NCI-H774 (cell line): ENCODE results near the gene HECTD4.
"Not testable (repeated sequence)": the region's sequence is repeated elsewhere in the genome, so short reads cannot be mapped to it uniquely, and the experiment has no call there.

Source experiments
- DNase-seq: peaks from one replicate; lab custom pipeline; 2025; lab: John Stamatoyannopoulos, UW

The HECTD4 gene

GRCh38 chr12:112354399-112354798 is 27.8 kb downstream of the HECTD4 start:
- DNase-seq = no peak

GRCh38 chr12:112353393-112353792 is 28.8 kb downstream of the HECTD4 start:
- no peak for DNase-seq

- no peak for DNase-seq
These were observed 29.3 kb downstream of the HECTD4 start for GRCh38 chr12:112352921-112353320.

GRCh38 chr12:112350593-112351592 is 31.3 kb downstream of the HECTD4 start:
- DNase-seq = no peak

- DNase-seq = no peak
These were observed 32.8 kb downstream of the HECTD4 start for GRCh38 chr12:112349431-112349830.

GRCh38 chr12:112348926-112349325 is 33.3 kb downstream of the HECTD4 start:
- not testable (repeated sequence) for DNase-seq

GRCh38 chr12:112347581-112347982 is 34.6 kb downstream of the HECTD4 start:
- DNase-seq = no peak

- DNase-seq = no peak
These were observed 36.0 kb downstream of the HECTD4 start for GRCh38 chr12:112346194-112346593.

- DNase-seq = no peak
These were observed 38.0 kb downstream of the HECTD4 start for GRCh38 chr12:112344220-112344619.

GRCh38 chr12:112342587-112342986 is 39.6 kb downstream of the HECTD4 start:
- no peak for DNase-seq

GRCh38 chr12:112341046-112341825 is 41.0 kb downstream of the HECTD4 start:
- DNase-seq = peak; percentile 49

- no peak for DNase-seq
These were observed 42.0 kb downstream of the HECTD4 start for GRCh38 chr12:112340230-112340629.

GRCh38 chr12:112334999-112335398 is 47.2 kb downstream of the HECTD4 start:
- not testable (repeated sequence) for DNase-seq

GRCh38 chr12:112333019-112333418 is 49.2 kb downstream of the HECTD4 start:
- no peak for DNase-seq

GRCh38 chr12:112331886-112332285 is 50.3 kb downstream of the HECTD4 start:
- DNase-seq = no peak

- DNase-seq = no peak
These were observed 51.5 kb downstream of the HECTD4 start for GRCh38 chr12:112330706-112331105.

GRCh38 chr12:112328456-112329124 is 53.6 kb downstream of the HECTD4 start:
- no peak for DNase-seq

- DNase-seq = no peak
These were observed 54.9 kb downstream of the HECTD4 start for GRCh38 chr12:112327209-112327938.

- no peak for DNase-seq
These were observed 56.5 kb downstream of the HECTD4 start for GRCh38 chr12:112325622-112326207.

- no peak for DNase-seq
These were observed 57.1 kb downstream of the HECTD4 start for GRCh38 chr12:112325157-112325556.

GRCh38 chr12:112322882-112323547 is 59.2 kb downstream of the HECTD4 start:
- no peak for DNase-seq
